B cell (primary cell): ENCODE measurements around the gene TAL1. TPM values are rescaled to one million over a fixed set of nuclear protein-coding genes. Genes with fewer than 3 reads are reported as not detected.

Experiments
- ATAC-seq: fragments of 200-7000 bp; cut with Tn5 transposase; one replicate; pipeline ENCODE4 v1.10.0; 2021; ENCODE audit warnings: low read depth, mild to moderate bottlenecking, moderate number of reproducible peaks, moderate library complexity
- CTCF ChIA-PET: fragments of 350-600 bp; sonication (Branson Sonifier 250); formaldehyde crosslinking; loops from one replicate; lab custom pipeline; 2021; ENCODE audit warnings: antibody characterized with exemption, inconsistent platforms; lab: Charles Lee
- POLR2A ChIA-PET: fragments of 350-600 bp; sonication (Branson Sonifier 250); formaldehyde crosslinking; loops from one replicate; lab custom pipeline; 2021; ENCODE audit warnings: antibody characterized with exemption; lab: Charles Lee
- DNase-seq: peaks from one replicate; pipeline ENCODE4 v3.0.0; 2013
- H2AFZ ChIP-seq: 2 replicates; pipeline ENCODE4 v1.6.1; 2012; ENCODE audit warnings: mild to moderate bottlenecking, low read depth, low read length; ENCODE audit not compliant: insufficient read depth, poor library complexity, severe bottlenecking
- H3K27ac ChIP-seq, 2 donors: 1 replicate in 1 of 2; 2 replicates in 1 of 2; pipeline ENCODE4 v1.5.1; 2012 to 2013; ENCODE audit warnings: low read length in 2 of 2, mild to moderate bottlenecking in 2 of 2, moderate library complexity in 1 of 2
- H3K27me3 ChIP-seq, 4 experiments: fragments of 200-600 bp in 1 of 4; sonication (generic) in 1 of 4; replicated peaks in 1 of 4; 1 replicate in 2 of 4; 2 replicates in 2 of 4; pipeline versions ENCODE4 v1.6.1 to v1.7.0; 2013 to 2016; ENCODE audit warnings: low read length in 3 of 4, mild to moderate bottlenecking in 2 of 4, mixed read lengths in 1 of 4, moderate library complexity in 1 of 4; ENCODE audit not compliant: insufficient read depth in 4 of 4, control insufficient read depth in 3 of 4; ENCODE audit errors: control extremely low read depth in 1 of 4
- H3K36me3 ChIP-seq, 2 experiments: replicated peaks in 1 of 2; 1 replicate in 1 of 2; 2 replicates in 1 of 2; pipeline versions ENCODE4 v1.6.1 to v1.7.1; 2013; ENCODE audit warnings: low read length in 1 of 2; ENCODE audit not compliant: insufficient read depth in 2 of 2, control insufficient read depth in 1 of 2; ENCODE audit errors: control extremely low read depth in 1 of 2, extremely low read depth in 1 of 2
- H3K4me1 ChIP-seq, 2 donors: fragments of 200-600 bp in 1 of 2; sonication (generic) in 1 of 2; 1 replicate in 1 of 2; 2 replicates in 1 of 2; pipeline versions ENCODE4 v1.5.1 to v1.6.1; 2013 to 2017; ENCODE audit warnings: low read length in 2 of 2; ENCODE audit not compliant: control insufficient read depth in 2 of 2, insufficient read depth in 2 of 2
- H3K4me2 ChIP-seq: replicated peaks from 2 replicates; pipeline ENCODE3; 2012; ENCODE audit warnings: mild to moderate bottlenecking, low read depth, low read length; ENCODE audit not compliant: poor library complexity, severe bottlenecking
- H3K4me3 ChIP-seq, 5 experiments: fragments of 200-600 bp in 1 of 5; sonication (generic) in 1 of 5; 1 replicate in 3 of 5; 2 replicates in 2 of 5; pipeline versions ENCODE4 v1.5.1 to v1.7.0; 2011 to 2016; ENCODE audit warnings: low read length in 4 of 5, mild to moderate bottlenecking in 4 of 5, low read depth in 2 of 5, control low read depth in 1 of 5, moderate library complexity in 1 of 5; ENCODE audit not compliant: insufficient read depth in 1 of 5; ENCODE audit errors: control extremely low read depth in 1 of 5, extremely low read depth in 1 of 5
- H3K79me2 ChIP-seq: fragments of 200-600 bp; sonication (generic); one replicate; pipeline ENCODE4 v1.6.0; 2016; ENCODE audit warnings: low read length; ENCODE audit not compliant: control insufficient read depth, insufficient read depth
- H3K9ac ChIP-seq: fragments of 200-600 bp; sonication (generic); 2 replicates; pipeline ENCODE4 v1.6.1; 2017; ENCODE audit warnings: mild to moderate bottlenecking, low read length, moderate library complexity
- H3K9me3 ChIP-seq, 3 donors: one replicate each; pipeline versions ENCODE4 v1.6.1 to v1.7.1; 2013; ENCODE audit warnings: low read length in 2 of 3; ENCODE audit not compliant: control insufficient read depth in 2 of 3, insufficient read depth in 1 of 3; ENCODE audit errors: control extremely low read depth in 1 of 3
- H4K20me1 ChIP-seq: 2 replicates; pipeline ENCODE4 v1.6.0; 2012; ENCODE audit warnings: mild to moderate bottlenecking, low read length; ENCODE audit not compliant: insufficient read depth, control insufficient read depth, poor library complexity, severe bottlenecking
- H3K27ac Mint-ChIP-seq: one replicate; pipeline ENCODE4 v1.8.0; 2021; ENCODE audit warnings: mixed read lengths
- H3K27me3 Mint-ChIP-seq: one replicate; pipeline ENCODE4 v1.8.0; 2021; ENCODE audit warnings: mixed read lengths
- H3K4me1 Mint-ChIP-seq: one replicate; pipeline ENCODE4 v1.8.0; 2021; ENCODE audit warnings: mixed read lengths
- H3K4me3 Mint-ChIP-seq: one replicate; pipeline ENCODE4 v1.8.0; 2021; ENCODE audit warnings: mixed read lengths
- H3K9me3 Mint-ChIP-seq: one replicate; pipeline ENCODE4 v1.8.0; 2022; ENCODE audit warnings: mixed read lengths; ENCODE audit not compliant: insufficient read depth
- EZH2 ChIP-seq: IDR thresholded peaks from 2 replicates; pipeline ENCODE4 v1.6.1; 2012; ENCODE audit warnings: borderline replicate concordance, low read depth, mild to moderate bottlenecking, moderate library complexity, low read length; ENCODE audit not compliant: insufficient read depth, poor library complexity, severe bottlenecking
- WGBS: methylation state at CpG from one replicate; pipeline ENCODE4 v1.1.5; 2013; ENCODE audit warnings: missing lambda C conversion rate; ENCODE audit not compliant: insufficient coverage; 5-methylcytosine and 5-hydroxymethylcytosine counted together
- intact Hi-C: fragments of 100-400 bp; cut with micrococcal nuclease; formaldehyde crosslinking; loops from one replicate; pipeline ENCODE4 v1.10.0; 2022
- polyA plus RNA-seq: library from polyadenylated mRNA; depleted of rRNA; stranded (reverse); fragments of >200 nt; gene quantifications from 2 replicates; pipeline ENCODE4 v1.2.3, GENCODE V29; 2012
- total RNA-seq, 2 donors: library from RNA; stranded (reverse); fragments of 120-200 nt in 1 of 2; gene quantifications; 1 replicate in 1 of 2; 2 replicates in 1 of 2; pipeline versions ENCODE4 v1.2.3 to v1.2.4, GENCODE V29; 2013 to 2022
- TF ChIP-seq, protein P1 (sequence below): fragments of 200-600 bp; IDR thresholded peaks from one replicate; pipeline ENCODE4 v1.8.0; 2022; ENCODE audit warnings: antibody characterized with exemption, mild to moderate bottlenecking

Gene TAL1
- total and polyA plus RNA-seq, 2 donors (not counting 1 experiment from before 2014, with no cell fraction given) = not detected

DNA sequence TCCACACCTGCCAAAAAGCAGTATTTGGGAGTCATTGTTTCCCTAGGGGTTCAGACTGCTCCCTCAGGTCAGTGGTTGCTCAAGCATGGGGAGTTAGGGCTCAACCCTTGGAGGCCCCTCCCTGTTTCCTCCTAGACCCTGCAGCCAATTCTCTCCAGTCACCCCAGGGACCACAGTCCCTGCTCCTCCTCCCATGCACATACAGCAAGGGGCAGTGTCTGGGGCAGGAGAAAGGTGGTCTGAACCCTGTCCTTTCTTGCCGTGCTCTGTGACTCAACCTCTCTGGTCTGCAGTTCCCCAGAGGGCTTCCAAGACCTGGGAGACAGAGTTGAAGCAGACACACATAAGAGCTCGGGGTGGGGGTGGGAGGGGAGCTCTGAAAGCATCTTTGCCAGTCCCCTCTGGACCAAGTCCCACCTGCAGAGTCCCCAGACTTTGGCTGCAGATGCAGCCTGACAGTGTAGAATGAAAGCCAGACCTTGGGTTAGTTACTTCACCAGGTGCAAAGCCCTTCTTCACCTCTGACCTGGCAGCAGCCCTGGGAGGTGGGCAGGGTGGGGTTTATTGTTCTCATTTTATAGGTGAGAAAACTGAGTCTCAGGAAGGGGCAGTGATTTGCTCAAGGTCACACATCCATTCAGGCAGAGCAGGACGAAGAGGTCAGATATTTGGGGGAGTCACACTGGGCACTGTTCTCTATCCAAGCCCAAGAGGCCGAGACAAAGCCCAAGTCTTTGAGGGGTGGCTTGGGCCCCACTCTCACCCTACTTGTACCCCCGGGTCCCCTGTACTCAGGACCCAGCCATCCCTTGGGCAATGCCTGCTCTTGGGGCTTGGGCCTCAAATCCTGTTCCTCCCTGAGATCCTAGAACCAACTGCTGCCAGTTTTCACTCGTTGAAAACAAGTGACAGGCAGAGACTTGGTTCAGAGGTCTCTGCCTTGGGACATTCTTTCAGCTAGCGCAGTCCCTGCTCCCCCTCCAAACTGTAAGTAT, 42.9 kb downstream of the TAL1 start:
- Mint-ChIP-seq H3K9me3 (no peaks in the 10 kb centered on the region), H3K4me3 (no peak overlapping the region), H3K27ac (no peak overlapping the region), H3K27me3 (peaks cover 10% of the 10 kb centered on the region), H3K4me1 (no peaks in the 10 kb centered on the region)
- Histone ChIP-seq H3K36me3 (no peaks in the 10 kb centered on the region), H3K27me3 (no peaks in the 10 kb centered on the region), H3K4me2 (no peak overlapping the region), H3K27ac (no peak overlapping the region), H3K4me3 (no peak overlapping the region), H3K4me1 (no peaks in the 10 kb centered on the region), H3K79me2 (no peaks in the 10 kb centered on the region), H4K20me1 (no peaks in the 10 kb centered on the region), H2AFZ (no peak overlapping the region), H3K9ac (no peak overlapping the region), H3K9me3 (no peaks in the 10 kb centered on the region)
- ATAC-seq (no peak), DNase-seq (no peak)
- POLR2A ChIA-PET = no interaction called here
- no peak for TF ChIP-seq EZH2
- TF ChIP-seq, protein P1, sequence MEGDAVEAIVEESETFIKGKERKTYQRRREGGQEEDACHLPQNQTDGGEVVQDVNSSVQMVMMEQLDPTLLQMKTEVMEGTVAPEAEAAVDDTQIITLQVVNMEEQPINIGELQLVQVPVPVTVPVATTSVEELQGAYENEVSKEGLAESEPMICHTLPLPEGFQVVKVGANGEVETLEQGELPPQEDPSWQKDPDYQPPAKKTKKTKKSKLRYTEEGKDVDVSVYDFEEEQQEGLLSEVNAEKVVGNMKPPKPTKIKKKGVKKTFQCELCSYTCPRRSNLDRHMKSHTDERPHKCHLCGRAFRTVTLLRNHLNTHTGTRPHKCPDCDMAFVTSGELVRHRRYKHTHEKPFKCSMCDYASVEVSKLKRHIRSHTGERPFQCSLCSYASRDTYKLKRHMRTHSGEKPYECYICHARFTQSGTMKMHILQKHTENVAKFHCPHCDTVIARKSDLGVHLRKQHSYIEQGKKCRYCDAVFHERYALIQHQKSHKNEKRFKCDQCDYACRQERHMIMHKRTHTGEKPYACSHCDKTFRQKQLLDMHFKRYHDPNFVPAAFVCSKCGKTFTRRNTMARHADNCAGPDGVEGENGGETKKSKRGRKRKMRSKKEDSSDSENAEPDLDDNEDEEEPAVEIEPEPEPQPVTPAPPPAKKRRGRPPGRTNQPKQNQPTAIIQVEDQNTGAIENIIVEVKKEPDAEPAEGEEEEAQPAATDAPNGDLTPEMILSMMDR = no peak
- CTCF ChIA-PET = interaction anchor here (1.2 to 1.8 kb wide), 3 partner anchors 11 to 14 kb away, joined by 5 to 6 read pairs (median 6); no protein-coding TSS in a partner anchor
- WGBS = 88% methylated on average over 7 of the region's 7 CpGs
- intact Hi-C loops = no loop called here

DNA sequence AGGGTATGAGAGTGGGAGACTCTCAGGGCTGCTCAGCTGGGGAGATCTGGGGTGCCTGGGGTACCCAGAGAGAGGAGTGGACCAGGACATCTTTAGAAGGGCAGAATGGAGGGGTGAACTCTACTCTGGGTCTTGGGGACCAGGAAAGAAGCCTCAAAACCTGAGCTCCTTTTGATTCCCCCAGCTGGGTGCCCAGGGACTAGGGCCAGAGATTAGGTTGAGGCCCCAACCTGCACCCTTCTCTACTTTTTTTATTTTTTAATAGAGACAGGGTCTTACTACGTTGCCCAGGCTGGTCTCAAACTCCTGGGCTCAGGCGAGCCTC, 44.1 kb downstream of the TAL1 start:
- Histone ChIP-seq H3K27ac (no peak overlapping the region), H3K9ac (no peak overlapping the region), H4K20me1 (no peaks in the 10 kb centered on the region), H3K27me3 (no peaks in the 10 kb centered on the region), H3K36me3 (no peaks in the 10 kb centered on the region), H2AFZ (no peak overlapping the region), H3K4me2 (no peak overlapping the region), H3K4me1 (no peaks in the 10 kb centered on the region), H3K79me2 (no peaks in the 10 kb centered on the region), H3K4me3 (no peak overlapping the region), H3K9me3 (peaks cover 0 to 4% (median 0%) of the 10 kb centered on the region in 3 donors)
- ATAC-seq (no peak), DNase-seq (no peak)
- no peaks in the 10 kb centered on the region for H3K4me1 Mint-ChIP-seq
- no peak overlapping the region for H3K4me3 Mint-ChIP-seq
- TF ChIP-seq, protein P1 = no peak
- no peak for TF ChIP-seq EZH2
- WGBS = 74% methylated on average over 2 of the region's 2 CpGs
- H3K27ac Mint-ChIP-seq = no peak overlapping the region
- POLR2A ChIA-PET = no interaction called here
- peaks cover 11% of the 10 kb centered on the region for H3K27me3 Mint-ChIP-seq
- CTCF ChIA-PET = interaction anchor here (0.8 to 1.3 kb wide), 4 partner anchors 9 to 538 kb away, joined by 3 to 12 read pairs (median 3); no protein-coding TSS in a partner anchor
- H3K9me3 Mint-ChIP-seq = no peaks in the 10 kb centered on the region
- intact Hi-C loops = no loop called here
